ENCODE data around the gene SLC38A3.

The SLC38A3 gene

DNA sequence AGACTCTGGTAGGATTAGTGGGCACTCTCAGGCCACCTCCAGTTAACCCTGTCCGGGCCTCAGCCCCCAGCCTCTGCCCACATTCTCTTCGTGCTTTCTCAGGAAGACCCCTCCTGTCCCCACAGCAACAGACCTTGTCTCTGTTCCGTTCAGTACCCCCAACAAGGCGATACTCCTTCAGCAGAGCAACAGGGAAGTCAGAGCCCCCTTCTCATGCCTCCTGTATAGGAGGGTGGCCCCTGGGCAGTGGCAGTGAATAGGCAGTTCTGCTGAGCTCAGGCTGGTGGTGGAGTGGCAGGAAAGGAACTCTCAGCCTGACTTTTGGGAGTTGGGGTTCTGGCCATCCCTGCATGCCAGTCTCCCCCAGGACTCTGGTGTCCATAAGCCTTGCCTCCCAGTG lies 64.4 kb downstream of the SLC38A3 start:
- TF ChIP-seq, protein P1, sequence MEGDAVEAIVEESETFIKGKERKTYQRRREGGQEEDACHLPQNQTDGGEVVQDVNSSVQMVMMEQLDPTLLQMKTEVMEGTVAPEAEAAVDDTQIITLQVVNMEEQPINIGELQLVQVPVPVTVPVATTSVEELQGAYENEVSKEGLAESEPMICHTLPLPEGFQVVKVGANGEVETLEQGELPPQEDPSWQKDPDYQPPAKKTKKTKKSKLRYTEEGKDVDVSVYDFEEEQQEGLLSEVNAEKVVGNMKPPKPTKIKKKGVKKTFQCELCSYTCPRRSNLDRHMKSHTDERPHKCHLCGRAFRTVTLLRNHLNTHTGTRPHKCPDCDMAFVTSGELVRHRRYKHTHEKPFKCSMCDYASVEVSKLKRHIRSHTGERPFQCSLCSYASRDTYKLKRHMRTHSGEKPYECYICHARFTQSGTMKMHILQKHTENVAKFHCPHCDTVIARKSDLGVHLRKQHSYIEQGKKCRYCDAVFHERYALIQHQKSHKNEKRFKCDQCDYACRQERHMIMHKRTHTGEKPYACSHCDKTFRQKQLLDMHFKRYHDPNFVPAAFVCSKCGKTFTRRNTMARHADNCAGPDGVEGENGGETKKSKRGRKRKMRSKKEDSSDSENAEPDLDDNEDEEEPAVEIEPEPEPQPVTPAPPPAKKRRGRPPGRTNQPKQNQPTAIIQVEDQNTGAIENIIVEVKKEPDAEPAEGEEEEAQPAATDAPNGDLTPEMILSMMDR (conservative IDR thresholded peaks at IDR 0.05; ENCODE audit: low read length) = no peak
- H3K4me3 ChIP-seq (ENCODE audit: low read length) = peak overlapping the region; percentile 53

DNA sequence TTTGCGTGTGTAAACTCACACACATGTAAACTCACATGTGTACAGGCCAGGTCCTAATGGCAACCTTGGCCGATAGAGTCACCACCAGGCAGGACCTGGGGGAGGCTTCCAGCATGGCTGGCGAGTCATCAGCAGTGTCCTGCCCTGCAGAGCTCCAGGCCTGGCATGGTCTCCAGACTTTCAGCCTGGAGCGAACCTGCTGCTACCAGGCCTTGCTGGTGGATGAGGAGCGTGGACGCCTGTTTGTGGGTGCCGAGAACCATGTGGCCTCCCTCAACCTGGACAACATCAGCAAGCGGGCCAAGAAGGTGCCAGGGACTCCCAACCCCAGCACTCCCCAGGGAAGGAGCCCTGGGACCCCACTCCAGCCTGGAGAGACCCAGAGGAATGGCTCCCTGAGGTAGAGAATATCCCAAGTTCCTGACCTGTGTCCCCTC lies 64.9 kb downstream of the SLC38A3 start:
- TF ChIP-seq, protein P1 (conservative IDR thresholded peaks at IDR 0.05; ENCODE audit: low read length) = no peak
- H3K4me3 ChIP-seq (ENCODE audit: low read length) = peak overlapping the region; percentile 53
- peak; percentile 47 for DNase-seq (ENCODE audit: low read depth)

More for the DNA sequence above, 64.4 kb downstream of the SLC38A3 start:
- no peak for DNase-seq (ENCODE audit: low read depth)

DNA sequence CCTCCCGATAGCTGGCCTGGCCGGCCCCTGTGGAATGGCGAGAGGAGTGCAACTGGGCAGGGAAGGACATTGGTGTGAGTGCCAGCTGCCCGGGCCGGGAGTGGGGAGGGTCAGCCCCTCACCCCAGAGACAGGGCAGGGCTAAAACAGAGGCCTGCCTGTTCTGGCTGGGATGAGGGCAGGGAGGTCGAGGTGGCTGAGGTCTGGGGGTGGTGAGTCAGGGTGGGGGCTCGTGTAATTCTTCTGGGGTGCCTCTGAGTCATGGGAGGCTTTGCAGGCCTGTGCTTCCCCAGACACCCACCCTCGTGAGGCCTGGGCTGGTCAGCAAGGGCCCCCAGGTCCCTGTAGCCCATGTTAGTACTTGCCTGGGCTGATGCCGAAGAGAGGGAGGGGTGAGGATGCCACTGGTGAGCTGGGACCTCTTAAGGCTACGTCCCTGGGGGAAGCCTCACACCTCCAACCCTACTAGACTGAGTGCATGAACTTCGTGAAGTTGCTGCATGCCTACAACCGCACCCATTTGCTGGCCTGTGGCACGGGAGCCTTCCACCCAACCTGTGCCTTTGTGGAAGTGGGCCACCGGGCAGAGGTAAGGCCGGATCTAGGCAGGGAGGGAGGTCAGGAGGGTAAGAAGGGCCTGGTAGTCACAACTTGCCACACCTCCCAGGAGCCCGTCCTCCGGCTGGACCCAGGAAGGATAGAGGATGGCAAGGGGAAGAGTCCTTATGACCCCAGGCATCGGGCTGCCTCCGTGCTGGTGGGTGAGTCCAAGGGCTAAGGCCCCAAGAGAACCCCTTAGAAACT lies 65.6 kb downstream of the SLC38A3 start:
- H3K4me3 ChIP-seq (ENCODE audit: low read length) = peak overlapping the region; percentile 53
- TF ChIP-seq, protein P1 (conservative IDR thresholded peaks at IDR 0.05; ENCODE audit: low read length) = no peak
- DNase-seq (ENCODE audit: low read depth) = no peak

Measured in AG10803 (cell line).